GM12874 (cell line): ENCODE data around the gene GFI1.

Source experiments
- TF ChIP-seq, protein P1 (sequence below): IDR thresholded peaks from 2 replicates; pipeline ENCODE4 v1.5.1; 2011; ENCODE audit warnings: low read depth, mild to moderate bottlenecking, control low read depth, low read length, moderate library complexity; ENCODE audit not compliant: insufficient read depth

GFI1 gene

DNA sequence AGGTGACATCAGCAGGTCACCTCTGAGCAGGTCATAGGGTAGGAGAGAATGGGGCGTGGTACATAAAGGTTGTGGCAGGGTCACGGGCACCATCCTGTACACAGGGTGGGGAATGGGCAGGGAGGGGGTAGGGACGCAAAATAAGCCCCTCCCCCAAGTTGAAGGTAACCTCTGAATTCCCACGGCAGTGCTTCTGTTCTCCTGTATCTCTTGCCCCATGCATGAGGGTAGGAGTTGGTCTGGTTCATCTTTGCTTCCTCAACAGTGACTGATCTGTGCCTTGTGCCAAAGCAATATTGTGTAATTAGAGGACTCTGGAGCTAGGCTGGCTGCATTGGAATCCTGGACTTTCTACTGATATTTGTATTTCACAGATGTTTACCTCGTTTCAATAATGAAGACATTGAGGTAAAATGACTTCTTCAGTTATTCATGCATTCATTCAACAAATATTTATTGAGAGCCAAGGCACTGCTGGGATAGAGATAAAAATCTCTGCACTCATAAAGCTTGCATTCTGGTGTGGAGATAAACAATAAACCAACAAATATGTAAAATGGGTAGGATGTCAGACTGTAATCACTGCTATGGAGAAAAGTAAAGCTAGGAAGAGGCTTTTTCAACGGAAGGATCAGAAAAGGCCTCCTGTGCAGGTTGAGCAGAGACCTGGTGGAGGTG is 18.4 kb upstream of the GFI1 start:
- TF ChIP-seq, protein P1, sequence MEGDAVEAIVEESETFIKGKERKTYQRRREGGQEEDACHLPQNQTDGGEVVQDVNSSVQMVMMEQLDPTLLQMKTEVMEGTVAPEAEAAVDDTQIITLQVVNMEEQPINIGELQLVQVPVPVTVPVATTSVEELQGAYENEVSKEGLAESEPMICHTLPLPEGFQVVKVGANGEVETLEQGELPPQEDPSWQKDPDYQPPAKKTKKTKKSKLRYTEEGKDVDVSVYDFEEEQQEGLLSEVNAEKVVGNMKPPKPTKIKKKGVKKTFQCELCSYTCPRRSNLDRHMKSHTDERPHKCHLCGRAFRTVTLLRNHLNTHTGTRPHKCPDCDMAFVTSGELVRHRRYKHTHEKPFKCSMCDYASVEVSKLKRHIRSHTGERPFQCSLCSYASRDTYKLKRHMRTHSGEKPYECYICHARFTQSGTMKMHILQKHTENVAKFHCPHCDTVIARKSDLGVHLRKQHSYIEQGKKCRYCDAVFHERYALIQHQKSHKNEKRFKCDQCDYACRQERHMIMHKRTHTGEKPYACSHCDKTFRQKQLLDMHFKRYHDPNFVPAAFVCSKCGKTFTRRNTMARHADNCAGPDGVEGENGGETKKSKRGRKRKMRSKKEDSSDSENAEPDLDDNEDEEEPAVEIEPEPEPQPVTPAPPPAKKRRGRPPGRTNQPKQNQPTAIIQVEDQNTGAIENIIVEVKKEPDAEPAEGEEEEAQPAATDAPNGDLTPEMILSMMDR: no peak

DNA sequence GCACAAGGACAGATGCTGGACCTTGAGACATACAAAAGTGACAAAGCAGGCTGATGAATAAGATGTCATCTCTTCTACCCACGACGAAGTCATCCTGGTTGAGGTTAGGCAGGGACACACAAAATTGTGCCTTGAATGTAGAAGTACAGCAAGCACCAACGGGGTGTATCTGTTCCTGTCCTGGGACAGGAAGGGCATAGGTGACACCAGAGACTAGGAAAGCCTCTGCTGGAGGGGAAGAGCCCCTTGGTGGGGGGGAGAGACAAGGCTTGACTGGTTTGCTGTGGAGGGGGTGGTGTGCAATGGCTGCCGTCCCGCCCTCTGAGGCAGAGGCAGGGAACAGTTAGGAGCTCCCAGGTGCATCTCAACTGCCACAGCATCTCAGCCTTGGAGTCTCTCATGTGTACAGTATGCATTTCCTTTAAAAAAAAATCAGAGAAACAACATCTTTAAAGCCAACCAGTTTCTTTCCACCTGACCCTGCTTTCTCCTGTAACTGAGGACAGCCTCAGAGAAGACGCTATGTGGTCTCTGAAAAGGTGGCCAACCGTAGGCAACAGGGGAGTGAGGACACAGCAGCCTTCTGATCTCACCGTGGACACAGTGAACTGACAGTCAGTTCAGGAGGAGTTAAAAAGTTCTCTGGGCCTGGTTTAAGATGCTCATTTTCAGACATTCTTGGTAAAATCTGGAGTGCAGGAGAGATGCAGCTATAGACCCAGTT is 17.7 kb upstream of the GFI1 start:
- TF ChIP-seq, protein P1: no peak

DNA sequence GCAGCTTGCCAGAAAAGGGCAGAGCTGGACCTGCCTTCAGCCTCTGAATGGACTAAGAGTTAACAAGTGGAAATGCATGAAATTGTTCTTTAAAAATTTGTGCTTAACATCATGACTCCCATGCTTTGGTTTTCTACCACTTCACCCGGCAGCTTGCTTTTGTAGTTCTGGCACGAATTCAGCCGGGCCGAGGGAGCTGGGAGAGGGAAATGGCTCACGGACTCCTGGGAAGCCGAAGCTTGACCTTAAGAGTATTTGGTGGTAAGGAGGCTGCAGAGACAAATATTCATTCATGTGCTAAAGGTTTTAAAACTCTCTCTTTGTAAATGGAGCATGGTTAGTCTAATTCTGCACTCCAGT is 17.2 kb upstream of the GFI1 start:
- TF ChIP-seq, protein P1: no peak

DNA sequence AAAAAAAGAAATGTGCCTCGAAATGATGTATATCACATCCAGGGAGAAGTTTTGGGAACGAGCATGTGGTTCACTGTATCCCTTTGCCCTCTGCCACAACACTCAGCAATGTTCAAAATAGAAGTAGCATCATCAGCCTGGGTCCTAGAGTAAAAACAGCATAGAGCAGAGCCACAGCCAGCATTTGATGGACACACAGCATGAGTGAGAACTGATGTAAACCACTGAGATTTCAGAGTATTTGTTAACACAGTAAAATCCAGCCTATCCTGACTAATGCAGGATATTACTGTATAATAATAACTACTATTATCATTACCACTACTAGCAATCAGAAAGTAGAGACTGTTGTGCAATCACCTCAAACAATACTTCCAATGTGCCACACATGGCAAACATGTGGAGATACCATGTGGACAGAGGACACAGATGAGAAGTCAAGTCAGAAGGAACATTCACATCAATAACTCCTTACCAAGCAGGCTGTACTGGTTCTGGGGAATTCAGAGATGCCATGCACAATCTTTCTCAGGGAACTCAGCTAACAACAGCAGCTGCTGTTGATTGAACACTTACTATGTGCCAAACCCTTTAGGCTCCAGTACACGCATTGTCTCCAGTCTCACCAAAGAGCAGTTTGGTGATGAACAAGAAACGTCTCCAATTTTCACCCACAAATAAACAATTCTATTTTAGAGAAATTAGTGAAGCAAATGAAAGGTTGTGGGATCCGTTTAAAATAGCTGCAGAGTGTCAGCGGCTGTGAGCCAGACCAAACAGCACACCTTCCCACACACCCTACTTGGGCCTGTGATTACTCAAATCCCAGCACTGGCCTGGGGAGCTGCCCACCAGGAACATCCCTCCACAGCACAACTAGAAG is 16.6 kb upstream of the GFI1 start:
- TF ChIP-seq, protein P1: no peak

DNA sequence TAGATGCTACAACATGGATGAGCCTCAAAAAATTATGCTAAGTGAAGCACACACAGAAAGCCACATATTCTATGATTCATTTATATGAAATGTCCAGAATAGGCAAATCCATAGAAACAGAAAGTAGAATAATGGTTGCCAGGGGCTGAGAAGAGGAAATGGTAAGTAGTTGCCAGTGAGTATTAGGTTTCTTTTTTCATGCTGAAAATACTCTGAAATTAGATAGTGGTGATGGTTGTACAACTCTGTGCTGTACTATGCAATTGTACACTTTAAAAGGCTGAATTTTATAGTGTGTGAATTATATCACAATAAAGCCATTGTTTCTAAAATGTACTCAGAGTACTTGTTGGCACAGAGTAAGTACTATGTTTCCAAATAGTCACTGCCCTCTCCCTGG is 15.5 kb upstream of the GFI1 start:
- TF ChIP-seq, protein P1: no peak

DNA sequence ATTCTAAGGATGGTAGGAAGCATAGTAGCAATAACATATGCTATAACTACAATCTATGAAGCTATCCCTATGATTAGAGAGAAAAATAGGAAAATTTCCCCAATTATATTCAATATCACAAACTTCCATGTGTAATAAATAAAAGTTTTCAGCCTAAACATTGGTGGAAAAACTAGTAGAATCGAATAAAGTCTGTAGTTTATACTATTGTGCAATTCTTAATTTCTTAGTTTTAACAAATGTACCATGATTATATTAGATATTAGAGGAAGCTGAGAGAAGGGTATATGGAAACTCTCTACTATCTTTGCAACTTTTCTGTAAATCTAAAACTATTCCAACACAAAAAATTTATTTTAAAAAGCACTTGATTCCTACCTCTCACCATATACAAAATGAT is 13.8 kb upstream of the GFI1 start:
- TF ChIP-seq, protein P1: no peak

DNA sequence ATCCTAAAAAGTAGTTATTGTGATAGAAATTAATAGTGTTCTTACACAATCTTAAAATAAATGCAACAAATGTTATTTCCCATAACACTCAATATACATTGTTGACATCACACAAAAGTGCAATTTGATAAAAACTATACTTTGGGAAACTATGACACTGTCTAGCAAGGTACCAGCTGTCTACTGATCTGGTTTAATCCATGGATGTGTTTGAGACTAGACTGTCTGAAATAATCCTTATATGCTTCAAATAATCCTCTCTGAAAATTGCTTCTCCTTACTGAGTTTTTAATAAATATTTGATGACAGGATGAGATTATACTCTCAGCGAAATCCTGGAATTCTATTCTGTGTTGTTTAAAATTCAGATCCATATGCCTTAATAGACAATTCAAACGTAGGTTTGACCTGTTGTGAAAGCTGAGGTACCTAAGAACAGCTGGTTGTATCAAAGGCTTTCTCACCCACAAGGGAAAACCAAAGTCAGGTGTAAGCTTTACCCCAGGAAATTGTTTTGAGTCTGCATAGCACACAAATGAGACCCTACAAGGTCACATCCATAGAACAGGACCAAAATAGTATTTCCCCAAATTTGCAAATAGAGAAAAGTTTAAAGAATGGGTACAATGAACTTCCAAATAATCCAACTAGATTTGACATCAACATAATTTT is 8.8 kb upstream of the GFI1 start:
- TF ChIP-seq, protein P1: no peak
